D721Med (cell line): ENCODE measurements around the gene NAA35.

Experiments used
- DNase-seq: peaks from one replicate; pipeline ENCODE4 v3.0.0; 2011; ENCODE audit warnings: low spot score; ENCODE audit not compliant: insufficient read length
- FAIRE-seq: peaks from 2 replicates; lab custom pipeline; 2011; peaks lifted over from hg19 to GRCh38; lab: Jason Lieb, UNC
- CTCF ChIP-seq: IDR thresholded peaks from 2 replicates; pipeline ENCODE4 v1.5.1; 2012; ENCODE audit warnings: mild to moderate bottlenecking, control low read depth; ENCODE audit not compliant: insufficient read depth; ENCODE audit errors: missing control alignments

NAA35 gene

GRCh38 chr9:85900504-85901201, 40.3 kb upstream of the NAA35 start:
- no peak for FAIRE-seq
- DNase-seq, result no peak
- TF ChIP-seq CTCF, result peak; percentile 55

GRCh38 chr9:85904975-85905374, 36.0 kb upstream of the NAA35 start:
- no peak for FAIRE-seq
- no peak for TF ChIP-seq CTCF
- DNase-seq, result no peak

GRCh38 chr9:85905957-85906356, 35.0 kb upstream of the NAA35 start:
- TF ChIP-seq CTCF, result no peak
- no peak for FAIRE-seq
- no peak for DNase-seq

- no peak for TF ChIP-seq CTCF
- DNase-seq (no peak), FAIRE-seq (no peak)
Measured at GRCh38 chr9:85909390-85909789, 31.6 kb upstream of the NAA35 start.

- DNase-seq (no peak), FAIRE-seq (no peak)
- no peak for TF ChIP-seq CTCF
Measured at GRCh38 chr9:85914108-85914507, 26.8 kb upstream of the NAA35 start.

GRCh38 chr9:85917756-85918155, 23.2 kb upstream of the NAA35 start:
- DNase-seq (no peak), FAIRE-seq (no peak)
- no peak for TF ChIP-seq CTCF

- no peak for FAIRE-seq
- no peak for TF ChIP-seq CTCF
- no peak for DNase-seq
Measured at GRCh38 chr9:85925493-85925892, 15.5 kb upstream of the NAA35 start.
